Measurements from ENCODE around the gene ADM2. TPM values are rescaled to one million over a fixed set of nuclear protein-coding genes. Genes with fewer than 3 reads are reported as not detected.

The ADM2 gene
- polyA plus RNA-seq, 1 of the 3 experiments (the other 2 are of a cell fraction) = 0.61 TPM

GRCh38 chr22:50490531-50491308 lies 9.4 kb downstream of the ADM2 start (continued):
- no peak for TF ChIP-seq SIN3A (IDR thresholded peaks at IDR 0.05; ENCODE audit: borderline replicate concordance, low read depth, low read length)
- TF ChIP-seq EP300 (IDR thresholded peaks at IDR 0.05; ENCODE audit: borderline replicate concordance in 1 of 2, low read depth in 1 of 2, low read length in 1 of 2) = no peak
- no peak for TF ChIP-seq NRF1 (IDR thresholded peaks at IDR 0.05; ENCODE audit: low read depth, low read length)
- no peak for TF ChIP-seq GABPA (IDR thresholded peaks at IDR 0.05; ENCODE audit: low read depth)
- TF ChIP-seq ELF1 (IDR thresholded peaks at IDR 0.05) = no peak
- no peak for TF ChIP-seq JUND (IDR thresholded peaks at IDR 0.05)
- no peak for TF ChIP-seq FOXJ3 (CRISPR knock-in tag; IDR thresholded peaks at IDR 0.05)
- no peak for TF ChIP-seq TEAD4 (IDR thresholded peaks at IDR 0.05; ENCODE audit: borderline replicate concordance, insufficient read depth)

- Histone ChIP-seq H3K9ac (no peak overlapping the region), H3K9me2 (no peaks in the 10 kb centered on the region), H4K20me1 (ENCODE audit: insufficient read depth) (no peaks in the 10 kb centered on the region), H3F3A (replicated peaks; ENCODE audit: insufficient read depth) (peaks cover 8% of the 10 kb centered on the region), H3K36me3 (replicated peaks in 1 of 2; ENCODE audit: control insufficient read depth in 1 of 2, insufficient read depth in 2 of 2, low read length in 1 of 2) (no peaks in the 10 kb centered on the region), H2AFZ (ENCODE audit: low read depth) (no peak overlapping the region), H3K9me3 (no peaks in the 10 kb centered on the region), H3K27ac (ENCODE audit: low read depth in 2 of 2, low read length in 1 of 2) (no peak overlapping the region), H3K79me2 (ENCODE audit: insufficient read depth) (no peaks in the 10 kb centered on the region), H3K4me3 (ENCODE audit: low read depth in 2 of 2, low read length in 1 of 2) (no peak overlapping the region), H3K4me1 (ENCODE audit: control insufficient read depth in 1 of 2, insufficient read depth in 2 of 2, low read depth in 1 of 2, low read length in 1 of 2) (no peaks in the 10 kb centered on the region; a peak in 1 of 4 replicates), H3K4me2 (no peak overlapping the region), H3K27me3 (ENCODE audit: insufficient read depth) (no peaks in the 10 kb centered on the region)
- 68% methylated on average over 6 of the region's 6 CpGs for WGBS (ENCODE audit: low lambda C conversion rate)
- ChIA-PET POLR2A (interaction anchor here (1.1 kb wide), 1 partner anchor 11 kb away, joined by 4 read pairs; the partner anchor contains the start of genes LMF2 and NCAPH2), CTCF (interaction anchor here (0.8 to 3.1 kb wide), 14 partner anchors 12 to 245 kb away, joined by 3 to 24 read pairs (median 6); partner anchors contain the start of genes LMF2, MIOX, NCAPH2 and SBF1)
- TF ChIP-seq POLR2AphosphoS5 (IDR thresholded peaks at IDR 0.05; ENCODE audit: low read depth, low read length) = no peak
- no peak for TF ChIP-seq NRF1 (IDR thresholded peaks at IDR 0.05; ENCODE audit: low read depth, low read length)
- no peak for TF ChIP-seq USF2 (IDR thresholded peaks at IDR 0.05; ENCODE audit: borderline replicate concordance, low read depth, low read length)
- TF ChIP-seq SMC3 (IDR thresholded peaks at IDR 0.05; ENCODE audit: low read depth, low read length) = no peak
- no peak for TF ChIP-seq EZH2phosphoT487 (IDR thresholded peaks at IDR 0.05; ENCODE audit: borderline replicate concordance, low read depth)
- no peak for TF ChIP-seq GABPA (IDR thresholded peaks at IDR 0.05; ENCODE audit: low read depth)
- no peak for TF ChIP-seq TAF1 (IDR thresholded peaks at IDR 0.05; ENCODE audit: borderline replicate concordance, low read depth, low read length)
- TF ChIP-seq EP300 (IDR thresholded peaks at IDR 0.05; ENCODE audit: borderline replicate concordance in 1 of 2, low read depth in 1 of 2, low read length in 1 of 2) = no peak
- TF ChIP-seq NFIC (IDR thresholded peaks at IDR 0.05; ENCODE audit: borderline replicate concordance) = no peak
- TF ChIP-seq FOSL2 (IDR thresholded peaks at IDR 0.05; ENCODE audit: borderline replicate concordance, low read depth) = no peak
- TF ChIP-seq MXI1 (IDR thresholded peaks at IDR 0.05; ENCODE audit: low read depth, low read length) = no peak
- no peak for TF ChIP-seq PBX3 (IDR thresholded peaks at IDR 0.05)
- TF ChIP-seq USF1 (IDR thresholded peaks at IDR 0.05; ENCODE audit: borderline replicate concordance, low read depth) = no peak
- TF ChIP-seq SIN3A (IDR thresholded peaks at IDR 0.05; ENCODE audit: borderline replicate concordance, low read depth, low read length) = no peak
- TF ChIP-seq IRF3 (IDR thresholded peaks at IDR 0.05; ENCODE audit: low read depth, low read length) = no peak
- TF ChIP-seq MEF2A (IDR thresholded peaks at IDR 0.05; ENCODE audit: borderline replicate concordance, low read depth) = no peak
- TF ChIP-seq FOXJ3 (CRISPR knock-in tag; IDR thresholded peaks at IDR 0.05) = no peak
- no peak for TF ChIP-seq TCF12 (IDR thresholded peaks at IDR 0.05)
- DNase-seq = no peak
Measured at GRCh38 chr22:50497093-50497492, 15.8 kb downstream of the ADM2 start.

Measured in SK-N-SH (cell line).